ENCODE measurements around the gene GRIK3.

Gene GRIK3

GRCh38 chr1:37020653-37021277 is 13.6 kb downstream of the GRIK3 start:
- DNase-seq (ENCODE audit: low read depth): no peak
- H3K4me3 ChIP-seq (ENCODE audit: low read depth, low read length): no peak overlapping the region

DNA sequence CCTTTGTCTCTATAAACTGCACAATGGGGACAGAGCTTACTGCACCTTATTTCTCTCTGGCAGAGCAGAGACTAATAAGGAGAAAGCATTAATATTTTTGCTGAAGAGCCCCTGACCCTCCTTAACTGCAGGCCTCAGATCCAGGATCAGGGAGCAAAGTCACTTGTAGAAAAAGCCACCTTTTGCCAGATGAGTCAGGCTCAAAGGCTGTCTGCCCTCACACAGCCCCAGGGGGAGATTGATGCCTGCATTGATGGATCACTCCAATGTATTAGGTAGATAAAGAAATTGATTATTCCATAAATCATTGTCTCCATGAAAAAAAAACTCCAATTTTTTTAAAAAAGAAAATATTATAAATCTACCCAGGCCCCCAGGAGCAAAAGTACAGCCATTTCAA is 15.8 kb downstream of the GRIK3 start:
- H3K4me3 ChIP-seq (ENCODE audit: low read depth, low read length): no peak overlapping the region

DNA sequence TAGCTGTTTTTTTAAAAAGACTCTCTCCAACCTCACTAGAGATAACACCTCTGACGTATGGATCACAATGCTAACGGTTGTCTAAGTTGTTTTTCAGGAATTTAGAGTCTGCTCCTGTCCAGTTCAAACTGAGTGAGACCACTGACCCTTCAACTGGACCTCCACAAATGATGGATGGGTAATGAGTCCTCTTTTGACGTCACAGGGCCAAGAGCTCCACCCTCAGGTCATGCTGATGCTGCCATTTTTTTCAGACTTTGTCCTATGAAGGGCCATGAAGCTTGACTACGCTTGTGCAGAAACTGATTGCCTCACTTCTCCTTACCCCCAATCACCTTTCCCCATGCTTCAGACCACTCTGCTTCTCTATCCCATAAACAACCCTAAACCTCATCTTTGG is 16.6 kb downstream of the GRIK3 start:
- DNase-seq (ENCODE audit: low read depth): no peak
- no peak overlapping the region for H3K4me3 ChIP-seq (ENCODE audit: low read depth, low read length)

More for the DNA sequence above, 15.8 kb downstream of the GRIK3 start:
- no peak for DNase-seq (ENCODE audit: low read depth)

DNA sequence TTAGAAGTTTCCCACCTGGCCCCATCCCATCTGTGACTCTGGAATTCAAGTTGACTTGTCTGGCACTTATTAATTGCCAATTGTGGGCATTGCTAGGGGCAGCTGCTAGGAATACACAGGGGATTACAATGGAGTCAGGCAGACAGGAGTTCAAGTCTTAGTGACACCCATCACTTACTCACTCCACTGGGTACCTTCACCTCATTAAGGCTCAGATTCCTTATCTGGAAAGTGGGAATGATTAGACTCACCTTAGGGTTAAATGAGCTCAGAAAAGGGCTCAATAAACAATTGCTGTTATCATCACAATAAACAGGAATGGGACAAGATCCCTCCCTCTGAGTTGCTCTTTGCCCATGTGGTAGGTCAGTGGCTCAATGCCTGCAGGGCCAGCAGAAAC is 18.2 kb downstream of the GRIK3 start:
- no peak overlapping the region for H3K4me3 ChIP-seq (ENCODE audit: low read depth, low read length)

GRCh38 chr1:37015713-37016112 is 18.6 kb downstream of the GRIK3 start:
- DNase-seq (ENCODE audit: low read depth): no peak
- H3K4me3 ChIP-seq (ENCODE audit: low read depth, low read length): no peak overlapping the region

More for the DNA sequence above, 18.2 kb downstream of the GRIK3 start:
- no peak for DNase-seq (ENCODE audit: low read depth)

DNA sequence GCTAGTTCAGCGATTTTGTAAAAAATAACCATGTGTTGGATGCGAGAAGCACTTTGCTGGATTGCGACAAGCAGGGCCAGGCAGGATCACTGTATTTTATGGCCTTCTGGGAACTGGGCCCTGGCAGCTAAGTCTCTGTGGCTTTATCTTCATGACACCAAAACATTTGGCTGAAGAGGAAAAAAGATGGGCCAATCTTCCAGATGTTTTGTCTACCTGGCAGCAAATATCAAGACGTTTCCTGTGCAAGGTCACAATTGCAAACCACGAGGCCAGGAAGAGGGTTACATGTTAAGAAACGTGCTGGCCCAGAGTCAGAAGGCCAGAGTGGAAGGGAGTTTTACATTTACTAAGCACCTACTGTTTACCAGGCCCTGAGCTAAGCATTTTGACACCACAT is 22.1 kb downstream of the GRIK3 start:
- H3K4me3 ChIP-seq (ENCODE audit: low read depth, low read length): no peak overlapping the region
- no peak for DNase-seq (ENCODE audit: low read depth)

DNA sequence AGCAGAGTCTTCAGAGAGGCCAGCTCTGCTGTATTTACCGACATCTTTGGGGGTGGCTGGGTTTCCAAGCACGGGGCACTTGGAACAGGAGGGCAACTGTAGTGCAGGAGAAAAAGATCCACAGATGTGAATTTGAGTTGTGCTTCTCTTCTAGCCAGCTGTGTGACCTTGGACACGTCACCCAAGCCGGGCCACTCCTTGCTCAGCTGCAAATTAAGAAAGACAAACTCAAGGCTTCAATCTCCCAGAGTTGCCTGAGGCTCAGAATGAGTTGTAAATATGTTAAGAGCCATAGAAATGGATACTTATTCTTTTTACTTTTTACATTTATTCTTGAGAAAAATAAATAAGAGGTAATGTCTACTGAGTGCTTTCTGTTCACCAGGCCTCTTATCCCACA is 24.3 kb downstream of the GRIK3 start:
- H3K4me3 ChIP-seq (ENCODE audit: low read depth, low read length): no peak overlapping the region
- DNase-seq (ENCODE audit: low read depth): no peak

DNA sequence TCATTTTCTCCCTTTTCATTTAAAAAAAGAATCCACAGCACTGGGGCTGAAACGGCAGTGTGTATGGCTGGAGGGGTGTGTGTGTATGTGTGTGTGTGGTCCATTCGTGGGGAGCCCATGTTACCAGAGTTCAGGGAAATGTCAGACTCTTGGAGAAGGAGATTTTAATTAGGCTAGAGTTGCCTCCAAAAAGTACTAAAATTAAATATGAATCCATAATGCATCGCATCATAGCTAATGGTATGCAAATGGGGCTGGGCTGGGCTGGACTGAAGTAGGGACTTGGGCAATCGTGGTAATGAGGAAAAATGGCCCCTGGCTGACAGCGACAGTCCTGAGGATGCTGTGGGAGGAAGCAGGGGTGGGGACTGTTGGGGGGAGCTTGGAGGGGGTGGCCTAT is 24.8 kb downstream of the GRIK3 start:
- DNase-seq (ENCODE audit: low read depth): no peak
- H3K4me3 ChIP-seq (ENCODE audit: low read depth, low read length): no peak overlapping the region

DNA sequence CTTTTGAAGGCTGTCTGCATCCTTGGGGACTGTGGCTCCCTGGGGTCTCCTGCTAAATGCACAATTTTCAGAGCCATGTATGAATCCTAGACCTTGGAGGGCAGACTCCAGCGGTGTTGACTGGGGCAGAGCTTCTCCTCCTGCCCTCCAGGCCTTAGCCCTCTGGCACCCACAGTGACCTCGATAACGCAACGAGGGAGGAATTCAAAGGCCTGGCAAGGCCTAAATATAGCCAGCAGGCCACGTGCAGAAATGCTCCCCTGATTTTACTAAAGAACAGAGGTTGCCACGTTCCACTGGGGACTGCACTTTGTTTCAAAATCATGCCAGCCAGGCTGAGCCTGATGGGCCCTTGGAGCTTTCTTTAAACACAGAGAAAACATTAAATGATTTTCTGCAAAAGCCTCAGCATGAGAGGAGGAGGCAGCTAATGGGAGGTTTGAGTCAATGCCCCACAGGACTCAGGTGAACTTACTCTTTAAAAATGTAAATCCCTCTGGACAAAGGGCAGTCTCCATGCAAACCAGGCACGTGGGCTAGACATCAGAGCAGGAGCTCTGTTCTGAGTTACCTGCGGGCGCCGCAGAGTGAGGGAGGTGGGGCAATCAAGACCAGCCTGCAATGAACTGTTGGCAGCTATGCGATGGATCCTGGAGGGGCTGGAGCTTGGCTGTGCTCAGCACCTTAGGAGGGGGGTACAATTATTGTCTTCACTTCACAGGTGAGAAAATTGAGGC is 28.0 kb downstream of the GRIK3 start:
- H3K4me3 ChIP-seq (ENCODE audit: low read depth, low read length): no peak overlapping the region
- DNase-seq (ENCODE audit: low read depth): no peak

- no peak for DNase-seq (ENCODE audit: low read depth)
- no peak overlapping the region for H3K4me3 ChIP-seq (ENCODE audit: low read depth, low read length)
Observed at GRCh38 chr1:37002898-37003297, 31.4 kb downstream of the GRIK3 start.

DNA sequence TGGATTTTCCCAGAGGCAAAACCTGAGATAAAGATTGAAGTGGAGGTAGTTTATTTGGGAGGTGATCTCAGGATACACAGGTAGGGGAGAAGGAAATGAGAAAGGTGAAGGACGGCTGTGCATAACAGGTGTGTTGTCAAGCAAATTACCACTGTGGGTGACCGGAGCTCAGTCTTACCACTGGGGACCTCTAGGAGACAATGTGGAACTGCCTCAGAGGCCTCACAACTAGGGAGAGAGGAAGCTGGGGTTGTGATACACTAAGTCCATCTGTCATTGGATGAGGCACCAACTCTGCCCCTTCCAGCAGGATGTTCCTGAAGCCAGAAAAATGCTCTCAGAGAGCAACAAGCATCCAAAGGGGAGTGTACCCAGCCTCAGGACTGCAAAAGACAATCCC is 32.6 kb downstream of the GRIK3 start:
- H3K4me3 ChIP-seq (ENCODE audit: low read depth, low read length): no peak overlapping the region
- no peak for DNase-seq (ENCODE audit: low read depth)

DNA sequence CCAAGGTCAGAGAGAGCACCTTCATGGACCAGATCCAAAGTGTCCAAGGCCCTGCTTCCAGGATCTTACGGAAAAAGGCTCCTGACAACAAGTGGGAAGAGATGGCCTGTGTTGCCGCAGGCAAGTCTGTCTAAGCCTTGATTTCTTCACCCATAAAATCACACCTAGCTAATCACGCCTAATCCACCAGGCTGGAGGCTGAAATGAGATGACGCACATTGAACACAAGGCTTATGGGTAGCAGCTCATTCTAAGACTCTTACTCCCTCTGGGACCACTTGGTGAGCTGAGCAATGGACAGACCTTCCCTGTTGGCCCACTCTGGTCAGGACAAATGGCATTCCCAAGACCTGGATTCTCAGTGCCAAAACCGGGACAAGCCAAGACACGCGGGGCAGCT is 38.2 kb downstream of the GRIK3 start:
- no peak for DNase-seq (ENCODE audit: low read depth)
- H3K4me3 ChIP-seq (ENCODE audit: low read depth, low read length): no peak overlapping the region

GRCh38 chr1:36994868-36995267 is 39.4 kb downstream of the GRIK3 start:
- no peak for DNase-seq (ENCODE audit: low read depth)
- no peak overlapping the region for H3K4me3 ChIP-seq (ENCODE audit: low read depth, low read length)

GRCh38 chr1:36994294-36994693 is 40.0 kb downstream of the GRIK3 start:
- H3K4me3 ChIP-seq (ENCODE audit: low read depth, low read length): no peak overlapping the region
- DNase-seq (ENCODE audit: low read depth): no peak

- no peak for DNase-seq (ENCODE audit: low read depth)
- no peak overlapping the region for H3K4me3 ChIP-seq (ENCODE audit: low read depth, low read length)
Observed at GRCh38 chr1:36992139-36992943, 42.0 kb downstream of the GRIK3 start.

- no peak for DNase-seq (ENCODE audit: low read depth)
- H3K4me3 ChIP-seq (ENCODE audit: low read depth, low read length): no peak overlapping the region
Observed at GRCh38 chr1:36991551-36991950, 42.8 kb downstream of the GRIK3 start.

GRCh38 chr1:36990928-36991327 is 43.4 kb downstream of the GRIK3 start:
- no peak overlapping the region for H3K4me3 ChIP-seq (ENCODE audit: low read depth, low read length)
- no peak for DNase-seq (ENCODE audit: low read depth)

DNA sequence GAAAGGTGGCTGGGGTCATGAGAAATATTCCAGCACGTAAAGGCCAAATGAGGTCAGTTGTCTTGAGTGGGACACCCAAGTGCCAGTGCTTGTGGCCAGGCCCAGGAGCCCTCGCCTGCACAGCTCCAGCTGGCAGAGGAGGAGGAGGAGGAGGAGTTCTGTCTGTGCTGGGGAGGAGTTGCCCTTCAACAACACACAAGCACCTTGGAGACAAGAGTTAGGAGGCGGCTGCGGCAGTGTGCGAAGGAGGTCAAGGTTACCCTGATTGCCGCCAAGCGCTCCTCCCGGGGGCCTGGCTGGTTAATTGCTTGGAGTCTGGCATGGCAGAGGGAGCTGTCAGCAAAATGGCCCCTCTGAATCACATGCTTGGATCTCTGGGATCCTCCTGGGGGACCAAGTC is 45.1 kb downstream of the GRIK3 start:
- H3K4me3 ChIP-seq (ENCODE audit: low read depth, low read length): no peak overlapping the region
- no peak for DNase-seq (ENCODE audit: low read depth)

DNA sequence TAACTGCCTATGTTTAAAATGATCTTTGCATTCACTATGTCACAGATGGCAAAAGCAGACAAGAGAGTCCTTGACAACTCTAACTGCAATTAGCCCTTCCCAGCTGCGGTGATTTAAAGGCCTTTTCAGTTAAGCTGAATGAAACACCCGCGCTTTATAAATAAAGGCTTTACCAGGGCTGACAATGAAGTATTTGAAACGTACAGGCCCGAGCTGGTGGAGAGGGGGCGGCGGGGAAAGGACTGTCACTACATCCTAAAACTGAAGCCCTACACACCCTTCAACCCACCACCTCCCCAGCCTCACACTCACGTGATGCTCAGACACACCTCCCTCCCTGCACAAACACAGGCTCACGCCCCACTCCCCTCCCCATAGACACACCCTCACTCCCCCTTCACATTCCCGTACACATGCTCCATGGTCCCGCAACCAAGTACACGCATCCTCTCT is 45.5 kb downstream of the GRIK3 start:
- no peak overlapping the region for H3K4me3 ChIP-seq (ENCODE audit: low read depth, low read length)
- no peak for DNase-seq (ENCODE audit: low read depth)

DNA sequence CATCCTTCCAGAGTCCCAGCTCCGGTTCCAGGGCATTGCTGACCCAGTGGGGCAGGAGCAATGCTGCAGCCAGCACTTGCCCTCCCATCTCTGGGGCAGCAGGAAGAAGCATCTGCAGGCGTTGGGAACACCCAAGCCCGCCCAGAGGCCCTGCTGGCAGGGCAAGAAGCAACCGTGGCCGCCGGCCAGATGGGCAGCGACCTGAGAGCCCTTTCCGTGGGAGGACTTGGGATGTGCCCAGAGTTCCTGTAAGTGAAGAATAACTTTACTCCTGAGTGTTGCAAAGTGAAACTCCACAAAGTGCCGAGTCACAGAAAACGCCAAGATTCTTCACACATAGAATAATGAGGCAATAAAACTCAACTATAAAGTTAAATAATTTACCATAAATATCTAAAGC is 46.0 kb downstream of the GRIK3 start:
- no peak for DNase-seq (ENCODE audit: low read depth)
- H3K4me3 ChIP-seq (ENCODE audit: low read depth, low read length): no peak overlapping the region

All from skeletal muscle cell (primary cell).